ENCODE data around the gene TTC28.
A peak's percentile ranks its signal among the peaks of the same experiment; 100 is the strongest.

TTC28 gene

GRCh38 chr22:28299753-28300152 is 379.9 kb downstream of the TTC28 start:
- POLR2A ChIA-PET, result no interaction called here
- CTCF ChIA-PET, result interaction anchor here (1.3 to 1.7 kb wide), 4 partner anchors 16 to 143 kb away, joined by 3 to 5 read pairs (median 4); no protein-coding TSS in a partner anchor

GRCh38 chr22:28299309-28299708 is 380.3 kb downstream of the TTC28 start:
- POLR2A ChIA-PET, result interaction anchor here (0.7 kb wide), 1 partner anchor 790 kb away, joined by 3 read pairs; no protein-coding TSS in a partner anchor
- no peak for TF ChIP-seq CTCF (IDR thresholded peaks at IDR 0.05; ENCODE audit: control extremely low read depth, extremely low read depth, low read depth, missing control alignments)
- CTCF ChIA-PET, result interaction anchor here (1.0 to 1.7 kb wide), 4 partner anchors 9 to 143 kb away, joined by 3 to 5 read pairs (median 3); no protein-coding TSS in a partner anchor
- DNase-seq (ENCODE audit: extremely low spot score), result no peak

More at GRCh38 chr22:28299753-28300152, 379.9 kb downstream of the TTC28 start:
- no peak for TF ChIP-seq CTCF (IDR thresholded peaks at IDR 0.05; ENCODE audit: control extremely low read depth, extremely low read depth, low read depth, missing control alignments)
- no peak for DNase-seq (ENCODE audit: extremely low spot score)

GRCh38 chr22:28297504-28297903 is 382.1 kb downstream of the TTC28 start:
- ChIA-PET POLR2A (no interaction called here), CTCF (interaction anchor here (0.9 to 1.2 kb wide), 3 partner anchors 10 to 68 kb away, joined by 3 read pairs; no protein-coding TSS in a partner anchor)
- TF ChIP-seq CTCF (IDR thresholded peaks at IDR 0.05; ENCODE audit: control extremely low read depth, extremely low read depth, low read depth, missing control alignments), result no peak
- peak; percentile 19 for DNase-seq (ENCODE audit: extremely low spot score)

GRCh38 chr22:28296452-28296851 is 383.2 kb downstream of the TTC28 start:
- TF ChIP-seq CTCF (IDR thresholded peaks at IDR 0.05; ENCODE audit: control extremely low read depth, extremely low read depth, low read depth, missing control alignments), result no peak
- DNase-seq (ENCODE audit: extremely low spot score), result no peak
- ChIA-PET CTCF (interaction anchor here (0.6 kb wide), 1 partner anchor 1618 kb away, joined by 3 read pairs; no protein-coding TSS in a partner anchor), POLR2A (no interaction called here)

- POLR2A ChIA-PET, result no interaction called here
- TF ChIP-seq CTCF (IDR thresholded peaks at IDR 0.05; ENCODE audit: control extremely low read depth, extremely low read depth, low read depth, missing control alignments), result no peak
- CTCF ChIA-PET, result interaction anchor here (1.3 to 1.5 kb wide), 3 partner anchors 14 to 22 kb away, joined by 3 read pairs; no protein-coding TSS in a partner anchor
- DNase-seq (ENCODE audit: extremely low spot score), result no peak
These were observed 396.5 kb downstream of the TTC28 start for GRCh38 chr22:28283068-28283654.

GRCh38 chr22:28282405-28283067 is 397.1 kb downstream of the TTC28 start:
- DNase-seq (ENCODE audit: extremely low spot score), result no peak
- ChIA-PET CTCF (interaction anchor here (0.9 to 1.5 kb wide), 4 partner anchors 15 to 26 kb away, joined by 3 read pairs; no protein-coding TSS in a partner anchor), POLR2A (no interaction called here)
- no peak for TF ChIP-seq CTCF (IDR thresholded peaks at IDR 0.05; ENCODE audit: control extremely low read depth, extremely low read depth, low read depth, missing control alignments)

Data from GM10248 (cell line).